ENCODE data around the gene TSPEAR.
"Not testable (repeated sequence)": the region's sequence is repeated elsewhere in the genome, so short reads cannot be mapped to it uniquely, and the experiment has no call there.

Gene TSPEAR

GRCh38 chr21:44579833-44580144 lies 131.6 kb downstream of the TSPEAR start:
- TF ChIP-seq Cebpa-rat (IDR thresholded peaks at IDR 0.05) = no peak
- Histone ChIP-seq H3K9me3 (replicated peaks in 1 of 11) (peaks cover 60 to 69% (median 67%) of the 10 kb centered on the region in 11 experiments), H3K9ac (no peak overlapping the region), H4K20me1 (no peaks in the 10 kb centered on the region), H3K4me3 (no peak overlapping the region), H3K4me1 (peaks cover 0 to 14% (median 2%) of the 10 kb centered on the region in 10 experiments; a peak in 7 of 20 replicates), H3K27me3 (no peaks in the 10 kb centered on the region), H3K27ac (no peak overlapping the region), H3K4me2 (no peak overlapping the region), H3K36me3 (0 out of 22 replicates have a peak, but pooled peaks cover 0 to 5% (median 0%) of the 10 kb centered on the region in 11 experiments)

DNA sequence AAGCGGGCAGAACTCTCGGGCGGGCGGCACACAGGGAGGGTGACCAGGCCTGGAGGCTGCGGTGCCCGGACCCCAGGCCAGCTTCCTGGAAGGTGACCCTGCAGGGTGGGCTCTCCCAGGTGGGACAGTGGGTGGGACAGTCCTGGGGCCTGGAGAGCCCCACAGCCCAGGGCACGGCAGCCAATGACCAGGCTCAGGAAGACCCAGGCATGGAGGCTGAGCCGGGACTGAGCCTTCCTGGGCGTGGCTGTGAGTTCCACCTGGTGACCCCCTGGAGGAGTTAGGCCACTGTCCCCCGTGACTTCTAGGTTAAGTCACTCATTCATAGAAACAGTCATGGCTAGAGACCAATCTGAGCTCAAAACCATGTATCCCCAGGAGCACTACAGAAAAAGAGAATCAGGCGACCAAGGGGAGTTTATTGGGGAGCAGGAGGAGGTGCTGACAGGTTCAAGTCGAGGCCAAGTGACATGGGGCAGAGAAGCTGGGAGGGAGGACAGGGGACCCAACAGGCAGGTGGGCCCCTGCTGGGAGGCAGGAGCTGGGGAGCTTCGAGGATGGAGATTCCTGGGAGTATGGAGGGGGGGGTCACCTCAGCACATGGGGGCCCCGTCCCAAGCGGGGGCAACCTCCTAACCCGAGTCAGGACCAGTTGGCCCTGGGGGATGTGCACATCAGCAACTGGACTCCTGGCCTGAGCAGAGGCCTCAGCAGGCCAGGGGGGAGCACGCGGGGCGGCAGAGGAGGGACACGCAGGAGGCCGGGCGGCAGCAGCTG lies 132.1 kb downstream of the TSPEAR start:
- H3K36me3 ChIP-seq = 0 out of 22 replicates have a peak, but pooled peaks cover 0 to 5% (median 0%) of the 10 kb centered on the region in 11 experiments
- H3K27ac ChIP-seq = no peak overlapping the region
- peaks cover 60 to 69% (median 67%) of the 10 kb centered on the region in 11 experiments for H3K9me3 ChIP-seq (replicated peaks in 1 of 11)
- H3K4me2 ChIP-seq = no peak overlapping the region
- TF ChIP-seq Cebpa-rat (IDR thresholded peaks at IDR 0.05) = no peak
- no peaks in the 10 kb centered on the region for H4K20me1 ChIP-seq
- peaks cover 0 to 12% (median 2%) of the 10 kb centered on the region in 10 experiments; a peak in 7 of 20 replicates for H3K4me1 ChIP-seq
- H3K9ac ChIP-seq = no peak overlapping the region
- H3K27me3 ChIP-seq = no peaks in the 10 kb centered on the region
- H3K4me3 ChIP-seq = no peak overlapping the region

DNA sequence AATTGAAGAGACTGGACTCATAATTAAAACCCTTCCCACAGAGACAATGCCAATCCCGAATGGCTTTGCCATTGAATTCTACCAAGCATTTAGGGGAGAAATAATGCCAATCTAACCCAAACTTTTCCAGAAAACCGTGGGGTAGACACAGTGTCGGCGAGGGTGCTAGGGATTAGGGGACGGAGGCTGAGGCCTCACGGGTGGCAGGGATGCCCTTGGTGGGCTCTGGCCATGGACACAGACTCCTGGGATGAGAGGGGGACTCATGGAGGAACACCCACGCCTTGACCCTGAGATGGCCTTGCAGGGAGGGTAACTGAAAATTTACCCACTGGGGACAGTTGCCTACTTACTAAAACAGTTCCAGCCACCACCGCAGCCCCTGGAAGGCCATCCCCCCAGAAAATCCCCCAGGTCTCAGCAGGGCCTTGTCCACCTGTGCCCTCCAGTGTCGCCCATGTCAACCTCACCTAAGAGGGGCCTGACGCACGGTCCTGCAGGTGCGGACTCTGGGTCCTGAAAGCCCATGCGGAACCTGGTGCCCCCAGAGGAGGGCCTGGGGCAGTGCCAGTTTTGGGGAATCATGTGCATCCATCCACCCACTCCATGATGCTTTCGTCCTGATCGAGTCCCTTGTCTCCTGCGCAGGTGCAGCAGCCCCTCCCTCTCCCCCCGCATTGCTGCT lies 132.9 kb downstream of the TSPEAR start:
- Histone ChIP-seq H3K36me3 (0 out of 22 replicates have a peak, but pooled peaks cover 0 to 5% (median 0%) of the 10 kb centered on the region in 11 experiments), H3K4me3 (no peak overlapping the region), H3K27ac (no peak overlapping the region), H4K20me1 (no peaks in the 10 kb centered on the region), H3K4me2 (no peak overlapping the region), H3K27me3 (no peaks in the 10 kb centered on the region), H3K9ac (no peak overlapping the region), H3K4me1 (peaks cover 0 to 12% (median 2%) of the 10 kb centered on the region in 10 experiments; a peak in 7 of 20 replicates), H3K9me3 (replicated peaks in 1 of 11) (peaks cover 60 to 69% (median 67%) of the 10 kb centered on the region in 11 experiments)
- no peak for TF ChIP-seq Cebpa-rat (IDR thresholded peaks at IDR 0.05)

DNA sequence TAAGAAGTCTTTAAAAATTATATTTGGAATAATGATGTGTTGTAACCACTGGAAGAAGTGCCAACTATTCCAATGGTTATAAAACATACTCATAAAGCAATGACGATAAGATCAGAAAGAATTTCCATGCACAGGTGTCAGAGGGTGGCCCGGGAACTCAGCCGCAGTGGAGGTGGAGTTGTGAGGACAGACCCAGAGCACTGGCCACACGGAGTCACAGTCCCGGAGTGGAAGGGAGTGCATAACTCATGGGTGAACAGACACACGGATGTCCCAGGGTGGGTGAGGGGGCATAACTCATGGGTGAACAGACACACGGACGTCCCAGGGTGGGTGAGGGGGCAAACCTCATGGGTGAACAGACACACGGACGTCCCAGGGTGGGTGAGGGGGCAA lies 135.3 kb downstream of the TSPEAR start:
- no peak overlapping the region for H3K4me2 ChIP-seq
- H3K4me1 ChIP-seq = no peaks in the 10 kb centered on the region
- no peak overlapping the region for H3K27ac ChIP-seq
- H4K20me1 ChIP-seq = no peaks in the 10 kb centered on the region
- no peak for TF ChIP-seq Cebpa-rat (IDR thresholded peaks at IDR 0.05)
- no peak overlapping the region for H3K9ac ChIP-seq
- no peak overlapping the region for H3K4me3 ChIP-seq
- H3K9me3 ChIP-seq (replicated peaks in 1 of 11) = peaks cover 55 to 65% (median 59%) of the 10 kb centered on the region in 11 experiments
- 0 out of 22 replicates have a peak, but pooled peaks cover 0 to 5% (median 0%) of the 10 kb centered on the region in 11 experiments for H3K36me3 ChIP-seq
- no peaks in the 10 kb centered on the region for H3K27me3 ChIP-seq

GRCh38 chr21:44575307-44576024 lies 135.9 kb downstream of the TSPEAR start:
- Histone ChIP-seq H3K27ac (no peak overlapping the region), H3K27me3 (no peaks in the 10 kb centered on the region), H3K4me1 (no peaks in the 10 kb centered on the region), H3K9me3 (replicated peaks in 1 of 11) (peaks cover 54 to 65% (median 58%) of the 10 kb centered on the region in 11 experiments), H3K36me3 (0 out of 22 replicates have a peak, but pooled peaks cover 0 to 5% (median 0%) of the 10 kb centered on the region in 11 experiments), H4K20me1 (no peaks in the 10 kb centered on the region), H3K4me3 (no peak overlapping the region), H3K9ac (no peak overlapping the region), H3K4me2 (no peak overlapping the region)
- TF ChIP-seq Cebpa-rat (IDR thresholded peaks at IDR 0.05) = no peak

DNA sequence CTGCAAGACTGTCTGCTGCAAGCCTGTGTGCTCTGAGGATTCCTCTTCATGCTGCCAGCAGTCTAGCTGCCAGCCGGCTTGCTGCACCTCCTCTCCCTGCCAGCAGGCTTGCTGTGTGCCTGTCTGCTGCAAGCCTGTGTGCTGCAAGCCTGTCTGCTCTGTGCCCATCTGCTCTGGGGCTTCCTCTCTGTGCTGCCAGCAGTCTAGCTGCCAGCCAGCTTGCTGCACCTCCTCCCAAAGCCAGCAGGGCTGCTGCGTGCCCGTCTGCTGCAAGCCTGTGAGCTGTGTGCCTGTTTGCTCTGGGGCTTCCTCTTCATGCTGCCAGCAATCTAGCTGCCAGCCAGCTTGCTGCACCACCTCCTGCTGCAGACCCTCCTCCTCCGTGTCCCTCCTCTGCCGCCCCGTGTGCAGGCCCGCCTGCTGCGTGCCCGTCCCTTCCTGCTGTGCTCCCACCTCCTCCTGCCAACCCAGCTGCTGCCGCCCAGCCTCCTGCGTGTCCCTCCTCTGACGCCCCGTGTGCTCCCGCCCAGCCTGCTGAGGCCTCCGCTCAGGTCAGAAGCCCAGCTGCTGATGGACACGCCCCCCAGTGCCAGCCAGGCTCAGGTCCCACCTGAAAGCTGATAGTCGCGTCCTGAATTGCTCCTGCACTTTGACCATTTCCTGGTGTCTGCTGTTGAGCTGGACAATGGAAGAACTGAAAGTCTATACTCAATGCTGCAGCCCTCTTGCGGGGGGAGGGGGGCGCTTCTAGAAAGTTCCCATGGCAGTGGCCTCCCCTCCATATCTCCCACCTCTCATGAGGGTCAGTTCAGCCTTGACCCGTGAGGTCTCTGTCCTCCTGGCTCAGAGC lies 136.7 kb downstream of the TSPEAR start:
- Histone ChIP-seq H3K36me3 (0 out of 22 replicates have a peak, but pooled peaks cover 0 to 5% (median 0%) of the 10 kb centered on the region in 11 experiments), H3K4me2 (no peak overlapping the region)
- TF ChIP-seq Cebpa-rat (IDR thresholded peaks at IDR 0.05) = no peak

GRCh38 chr21:44573630-44574456 lies 137.5 kb downstream of the TSPEAR start, which contains the start of gene KRTAP10-4:
Gene KRTAP10-4 (plus strand): TSS chr21:44573729. CDS start chr21:44573759, 30 bp downstream.
- not testable (repeated sequence) for H3K4me2 ChIP-seq, H3K36me3 ChIP-seq, H3K27me3 ChIP-seq, H4K20me1 ChIP-seq, H3K9ac ChIP-seq, H3K4me3 ChIP-seq, H3K27ac ChIP-seq, H3K4me1 ChIP-seq
- H3K9me3 ChIP-seq (replicated peaks in 1 of 11) = peaks cover 38 to 52% (median 45%) of the 10 kb centered on the region in 11 experiments

More for the DNA sequence above, 136.7 kb downstream of the TSPEAR start:
- Histone ChIP-seq H3K4me3 (no peak overlapping the region), H3K9me3 (replicated peaks in 1 of 11) (peaks cover 47 to 60% (median 51%) of the 10 kb centered on the region in 11 experiments), H3K27ac (no peak overlapping the region), H3K27me3 (no peaks in the 10 kb centered on the region), H3K9ac (no peak overlapping the region), H3K4me1 (no peaks in the 10 kb centered on the region), H4K20me1 (no peaks in the 10 kb centered on the region)

All from BLaER1 treated with 17β-estradiol and CSF1 and Interleukin-3, amounts not matched to agents 10 nM and 100 nM (cell line).